ENCODE results near the gene SCD5.

DNA sequence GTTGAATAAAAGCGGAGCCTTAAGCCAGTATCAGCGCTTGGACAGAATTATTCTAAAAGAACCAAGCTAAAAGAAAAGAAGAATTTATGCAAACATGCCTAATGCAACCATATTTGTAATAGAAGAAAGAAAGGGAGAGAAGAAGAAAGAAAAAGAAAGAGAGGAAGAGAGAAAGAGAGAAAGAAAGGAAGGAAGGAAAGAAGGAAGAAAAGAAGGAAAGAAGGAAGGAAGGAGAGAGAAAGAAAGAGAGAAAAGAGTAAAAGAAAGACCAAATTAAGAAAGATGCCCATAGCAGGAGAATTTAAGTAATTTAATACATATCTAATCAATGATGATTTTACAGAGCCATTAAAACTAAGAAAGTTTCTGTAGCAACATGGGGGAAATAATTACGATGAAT, 206.0 kb downstream of the SCD5 start:
- no peak for TF ChIP-seq POLR2A (IDR thresholded peaks at IDR 0.05)
- TF ChIP-seq, protein P1, sequence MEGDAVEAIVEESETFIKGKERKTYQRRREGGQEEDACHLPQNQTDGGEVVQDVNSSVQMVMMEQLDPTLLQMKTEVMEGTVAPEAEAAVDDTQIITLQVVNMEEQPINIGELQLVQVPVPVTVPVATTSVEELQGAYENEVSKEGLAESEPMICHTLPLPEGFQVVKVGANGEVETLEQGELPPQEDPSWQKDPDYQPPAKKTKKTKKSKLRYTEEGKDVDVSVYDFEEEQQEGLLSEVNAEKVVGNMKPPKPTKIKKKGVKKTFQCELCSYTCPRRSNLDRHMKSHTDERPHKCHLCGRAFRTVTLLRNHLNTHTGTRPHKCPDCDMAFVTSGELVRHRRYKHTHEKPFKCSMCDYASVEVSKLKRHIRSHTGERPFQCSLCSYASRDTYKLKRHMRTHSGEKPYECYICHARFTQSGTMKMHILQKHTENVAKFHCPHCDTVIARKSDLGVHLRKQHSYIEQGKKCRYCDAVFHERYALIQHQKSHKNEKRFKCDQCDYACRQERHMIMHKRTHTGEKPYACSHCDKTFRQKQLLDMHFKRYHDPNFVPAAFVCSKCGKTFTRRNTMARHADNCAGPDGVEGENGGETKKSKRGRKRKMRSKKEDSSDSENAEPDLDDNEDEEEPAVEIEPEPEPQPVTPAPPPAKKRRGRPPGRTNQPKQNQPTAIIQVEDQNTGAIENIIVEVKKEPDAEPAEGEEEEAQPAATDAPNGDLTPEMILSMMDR (IDR thresholded peaks at IDR 0.05) = no peak

All from tibial nerve (tissue), 3 donors.